Endothelial cell of umbilical vein (primary cell): ENCODE data around the gene LCN15. TPM values are rescaled to one million over a fixed set of nuclear protein-coding genes. Genes with fewer than 3 reads are reported as not detected.

Experiments
- BruUV-seq: library from RNA; stranded (reverse); fragments of 400-500 nt; replicated peaks from 2 replicates; lab custom pipeline; 2021; lab: Mats Ljungman, UMichigan
- CTCF ChIA-PET: fragments of 300-600, 350-600 bp; sonication (Branson Sonifier 250); formaldehyde crosslinking; loops from one replicate; lab custom pipeline; 2021; ENCODE audit warnings: antibody characterized with exemption, inconsistent platforms; lab: Charles Lee
- POLR2A ChIA-PET: fragments of 300-600, 350-600 bp; sonication (Branson Sonifier 250); formaldehyde crosslinking; loops from one replicate; lab custom pipeline; 2021; ENCODE audit warnings: antibody characterized with exemption, inconsistent platforms; lab: Charles Lee
- DNase-seq: peaks from one replicate; pipeline ENCODE4 v3.0.0-alpha.2; 2011; ENCODE audit warnings: low read depth, low spot score
- FAIRE-seq: peaks from 2 replicates; lab custom pipeline; 2011; peaks lifted over from hg19 to GRCh38; lab: Jason Lieb, UNC
- H2AFZ ChIP-seq: 2 replicates; pipeline ENCODE4 v1.6.0; 2012; ENCODE audit warnings: low read depth, low read length, control low read depth, inconsistent platforms
- H3K27ac ChIP-seq: 2 replicates; pipeline ENCODE4 v1.5.1; 2011; ENCODE audit warnings: low read depth, mild to moderate bottlenecking, control low read depth, low read length, moderate library complexity; ENCODE audit not compliant: insufficient read depth
- H3K27me3 ChIP-seq, 2 experiments: 2 replicates each; pipeline versions ENCODE4 v1.6.0 to v1.6.1; 2011; ENCODE audit warnings: low read length in 2 of 2, mixed read lengths in 1 of 2; ENCODE audit not compliant: control insufficient read depth in 2 of 2, insufficient read depth in 2 of 2
- H3K36me3 ChIP-seq, 2 experiments: 2 replicates in 1 of 2; 3 replicates in 1 of 2; pipeline ENCODE4 v1.5.1; 2011; ENCODE audit warnings: low read length in 2 of 2, mild to moderate bottlenecking in 1 of 2, moderate library complexity in 1 of 2; ENCODE audit not compliant: control insufficient read depth in 2 of 2, insufficient read depth in 2 of 2; ENCODE audit errors: extremely low read depth in 1 of 2
- H3K4me1 ChIP-seq: 3 replicates; pipeline ENCODE4 v1.5.1; 2011; ENCODE audit warnings: mild to moderate bottlenecking, low read length; ENCODE audit not compliant: control insufficient read depth, insufficient read depth; ENCODE audit errors: extremely low read depth
- H3K4me2 ChIP-seq: 2 replicates; pipeline ENCODE4 v1.6.1; 2011; ENCODE audit warnings: low read length, control low read depth, mixed read lengths; ENCODE audit not compliant: insufficient read depth
- H3K4me3 ChIP-seq, 3 experiments: fragments of 200-600 bp in 1 of 3; sonication (generic), shearing (Covaris generic) in 1 of 3; replicated peaks in 1 of 3; 2 replicates each; pipeline ENCODE4 v1.5.1; 2011 to 2016; ENCODE audit warnings: control low read depth in 3 of 3, low read length in 3 of 3, mild to moderate bottlenecking in 2 of 3, inconsistent platforms in 1 of 3, low read depth in 1 of 3, moderate library complexity in 1 of 3; ENCODE audit not compliant: insufficient read depth in 1 of 3
- H3K79me2 ChIP-seq: 2 replicates; pipeline ENCODE4 v1.6.0; 2012; ENCODE audit warnings: low read length, inconsistent platforms; ENCODE audit not compliant: control insufficient read depth, insufficient read depth
- H3K9ac ChIP-seq: replicated peaks from 2 replicates; pipeline ENCODE3; 2011; ENCODE audit warnings: low read length, control low read depth; ENCODE audit not compliant: insufficient read depth; ENCODE audit errors: extremely low read depth
- H3K9me1 ChIP-seq: replicated peaks from 3 replicates; pipeline ENCODE4 v1.6.0; 2011; ENCODE audit warnings: mild to moderate bottlenecking, low read length; ENCODE audit not compliant: control insufficient read depth, insufficient read depth; ENCODE audit errors: extremely low read depth
- H3K9me3 ChIP-seq: replicated peaks from 2 replicates; pipeline ENCODE4 v1.5.1; 2012; ENCODE audit warnings: low read length, inconsistent platforms; ENCODE audit not compliant: control insufficient read depth, insufficient read depth
- H4K20me1 ChIP-seq: replicated peaks from 2 replicates; pipeline ENCODE3; 2011; ENCODE audit warnings: mild to moderate bottlenecking, low read length; ENCODE audit not compliant: control insufficient read depth, insufficient read depth; ENCODE audit errors: extremely low read depth
- CTCF ChIP-seq, 2 donors: IDR thresholded peaks; 1 replicate in 1 of 2; 2 replicates in 1 of 2; pipeline ENCODE4 v1.5.1; 2011; ENCODE audit warnings: low read length in 2 of 2, mild to moderate bottlenecking in 2 of 2, moderate library complexity in 2 of 2, control low read depth in 1 of 2, inconsistent platforms in 1 of 2, low read depth in 1 of 2; ENCODE audit not compliant: insufficient read depth in 1 of 2; ENCODE audit errors: extremely low read depth in 1 of 2
- EZH2 ChIP-seq: IDR thresholded peaks from 2 replicates; pipeline ENCODE4 v1.6.1; 2012; ENCODE audit warnings: borderline replicate concordance, low read depth, mild to moderate bottlenecking, moderate library complexity, low read length, inconsistent platforms; ENCODE audit not compliant: severe bottlenecking
- FOS ChIP-seq: IDR thresholded peaks from 2 replicates; pipeline ENCODE4 v1.6.1; 2011; ENCODE audit warnings: mild to moderate bottlenecking, low read length, moderate library complexity, borderline replicate concordance; ENCODE audit not compliant: insufficient read depth
- GATA2 ChIP-seq: IDR thresholded peaks from 2 replicates; pipeline ENCODE4 v1.7.0; 2011; ENCODE audit warnings: low read depth, mild to moderate bottlenecking, moderate library complexity, mixed read lengths, low read length; ENCODE audit not compliant: insufficient read length, insufficient read depth
- JUN ChIP-seq: IDR thresholded peaks from 2 replicates; pipeline ENCODE4 v1.6.1; 2011; ENCODE audit warnings: borderline replicate concordance, low read depth; ENCODE audit not compliant: insufficient read length, insufficient read depth
- MYC ChIP-seq: IDR thresholded peaks from one replicate; pipeline ENCODE4 v1.6.1; 2011; ENCODE audit warnings: mild to moderate bottlenecking, low read depth, low read length
- POLR2A ChIP-seq: IDR thresholded peaks from 2 replicates; pipeline ENCODE4 v1.6.1; 2012; ENCODE audit warnings: low read depth, mild to moderate bottlenecking, control low read depth, low read length
- POLR2AphosphoS5 ChIP-seq: IDR thresholded peaks from 2 replicates; pipeline ENCODE4 v1.6.1; 2012; ENCODE audit warnings: low read depth, mild to moderate bottlenecking, control low read depth, low read length, moderate library complexity; ENCODE audit not compliant: insufficient read depth
- dilution Hi-C: fragments of 300-500 bp; cut with MboI; formaldehyde crosslinking; loops from one replicate; pipeline ENCODE4 v1.15.0; 2019; ENCODE audit warnings: low sequenced_read_pairs; ENCODE audit not compliant: extremely low pct_ligation_motif_present
- intact Hi-C: fragments of 100-400 bp; cut with micrococcal nuclease; formaldehyde crosslinking; loops from one replicate; pipeline ENCODE4 v1.10.0; 2022
- polyA plus RNA-seq, 4 experiments: library from polyadenylated mRNA; depleted of rRNA in 3 of 4; stranded (reverse) in 3 of 4; unstranded in 1 of 4; fragments of >200 nt; gene quantifications; 2 replicates each; pipeline versions ENCODE4 v1.2.1 to v1.2.3, GENCODE V29; 2011 to 2012; ENCODE audit warnings: missing spikeins in 1 of 4
- total RNA-seq: library from RNA; stranded (reverse); gene quantifications from 2 replicates; pipeline ENCODE4 v1.2.3, GENCODE V29; 2021
- TF ChIP-seq, protein P1 (sequence below): IDR thresholded peaks from 2 replicates; pipeline ENCODE4 v1.6.1; 2011; ENCODE audit not compliant: insufficient read depth, insufficient read length

The LCN15 gene
- total and polyA plus RNA-seq, 2 donors (not counting 3 experiments of a cell fraction or from before 2014, with no cell fraction given), result not detected

DNA sequence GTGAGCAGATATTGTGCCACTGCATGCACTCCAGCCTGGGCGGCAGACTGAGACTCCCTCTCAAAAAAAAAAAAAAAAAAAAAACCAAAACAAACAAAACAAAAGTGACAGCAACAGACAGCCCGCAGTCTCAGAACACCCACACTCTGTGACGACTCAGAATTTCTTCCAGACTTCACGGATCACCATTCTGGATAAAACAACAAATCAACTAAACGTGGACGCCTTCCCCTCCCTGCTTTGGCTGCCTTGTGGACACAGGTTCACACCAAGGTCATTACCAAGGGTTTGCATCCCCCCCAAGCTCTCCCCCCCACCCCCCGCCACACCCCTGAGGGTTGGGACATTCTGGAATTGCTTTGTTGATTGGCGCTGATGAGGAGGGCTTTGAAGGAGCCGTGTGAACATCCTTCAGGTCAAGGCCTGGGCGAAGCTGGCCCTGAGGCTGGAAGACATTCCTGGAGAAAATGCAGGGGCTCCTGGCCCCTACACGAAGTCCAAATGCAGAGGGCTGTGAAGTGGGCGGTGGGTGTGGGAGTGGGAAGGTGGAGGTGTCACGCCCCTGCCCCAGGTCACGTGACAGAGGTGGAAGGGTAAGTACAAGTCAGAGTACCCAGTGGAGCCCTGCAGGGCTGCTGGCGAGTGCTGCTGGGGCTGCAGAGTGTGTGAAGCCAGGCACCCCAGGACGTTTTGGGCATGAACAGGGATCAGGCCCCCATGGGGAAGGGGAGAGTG is 31.7 kb downstream of the LCN15 start:
- Histone ChIP-seq H3K4me2 (no peak overlapping the region), H3K9ac (no peak overlapping the region), H3K9me1 (no peaks in the 10 kb centered on the region), H2AFZ (no peak overlapping the region), H3K4me3 (no peak overlapping the region), H3K27ac (no peak overlapping the region), H4K20me1 (no peaks in the 10 kb centered on the region), H3K36me3 (no peaks in the 10 kb centered on the region), H3K79me2 (peaks cover 26% of the 10 kb centered on the region), H3K4me1 (peaks cover 11% of the 10 kb centered on the region), H3K9me3 (no peaks in the 10 kb centered on the region), H3K27me3 (no peaks in the 10 kb centered on the region)
- no TSS peak for BruUV-seq
- TF ChIP-seq JUN (no peak), POLR2A (no peak), MYC (no peak), FOS (no peak), GATA2 (no peak), POLR2AphosphoS5 (no peak), CTCF (IDR thresholded peaks at IDR 0.05; ENCODE audit: extremely low read depth in 1 of 2, insufficient read depth in 1 of 2, low read depth in 1 of 2, low read length in 2 of 2) (no peak), EZH2 (no peak)
- TF ChIP-seq, protein P1, sequence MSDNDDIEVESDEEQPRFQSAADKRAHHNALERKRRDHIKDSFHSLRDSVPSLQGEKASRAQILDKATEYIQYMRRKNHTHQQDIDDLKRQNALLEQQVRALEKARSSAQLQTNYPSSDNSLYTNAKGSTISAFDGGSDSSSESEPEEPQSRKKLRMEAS, result no peak
- ChIA-PET CTCF (no interaction called here), POLR2A (no interaction called here)
- dilution Hi-C loops (no loop called here), intact Hi-C loops (no loop called here)
- DNase-seq, result no peak
- no peak for FAIRE-seq
